ENCODE measurements around the gene ST3GAL6.

DNA sequence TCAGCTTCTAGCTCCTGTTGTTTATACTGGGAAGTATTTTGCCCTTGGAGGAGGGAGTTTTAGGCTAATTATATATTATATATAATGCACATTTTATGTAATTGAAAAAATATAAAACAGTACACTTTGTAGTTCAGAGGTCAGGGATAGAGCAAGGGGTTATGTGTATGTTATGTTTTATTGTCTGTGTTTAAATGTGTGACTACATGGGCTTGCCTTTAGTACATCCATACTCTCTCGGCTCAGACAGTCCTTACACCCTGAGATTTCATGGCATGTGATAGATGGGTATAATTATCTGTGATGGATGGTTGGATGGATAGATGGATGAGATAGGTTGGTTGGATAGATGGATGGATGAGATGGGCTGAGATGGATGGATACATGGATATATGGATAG lies 17.4 kb upstream of the ST3GAL6 start:
- TF ChIP-seq ZNF2 (tag by site-specific recombination; IDR thresholded peaks at IDR 0.05) (no peak), ZFP69B (tag by site-specific recombination; IDR thresholded peaks at IDR 0.05) (no peak)
- TF ChIP-seq, protein P1, sequence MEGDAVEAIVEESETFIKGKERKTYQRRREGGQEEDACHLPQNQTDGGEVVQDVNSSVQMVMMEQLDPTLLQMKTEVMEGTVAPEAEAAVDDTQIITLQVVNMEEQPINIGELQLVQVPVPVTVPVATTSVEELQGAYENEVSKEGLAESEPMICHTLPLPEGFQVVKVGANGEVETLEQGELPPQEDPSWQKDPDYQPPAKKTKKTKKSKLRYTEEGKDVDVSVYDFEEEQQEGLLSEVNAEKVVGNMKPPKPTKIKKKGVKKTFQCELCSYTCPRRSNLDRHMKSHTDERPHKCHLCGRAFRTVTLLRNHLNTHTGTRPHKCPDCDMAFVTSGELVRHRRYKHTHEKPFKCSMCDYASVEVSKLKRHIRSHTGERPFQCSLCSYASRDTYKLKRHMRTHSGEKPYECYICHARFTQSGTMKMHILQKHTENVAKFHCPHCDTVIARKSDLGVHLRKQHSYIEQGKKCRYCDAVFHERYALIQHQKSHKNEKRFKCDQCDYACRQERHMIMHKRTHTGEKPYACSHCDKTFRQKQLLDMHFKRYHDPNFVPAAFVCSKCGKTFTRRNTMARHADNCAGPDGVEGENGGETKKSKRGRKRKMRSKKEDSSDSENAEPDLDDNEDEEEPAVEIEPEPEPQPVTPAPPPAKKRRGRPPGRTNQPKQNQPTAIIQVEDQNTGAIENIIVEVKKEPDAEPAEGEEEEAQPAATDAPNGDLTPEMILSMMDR (tag by site-specific recombination; IDR thresholded peaks at IDR 0.05), result no peak

Data from HEK293 (cell line).